ENCODE measurements around the gene DDX55. TPM values are rescaled to one million over a fixed set of nuclear protein-coding genes. Genes with fewer than 3 reads are reported as not detected.

The DDX55 gene
- total and polyA plus RNA-seq, 2 of the 13 experiments (the other 11 are each of a cell fraction or from before 2014, with no cell fraction given): 22.2 to 37.0 TPM

DNA sequence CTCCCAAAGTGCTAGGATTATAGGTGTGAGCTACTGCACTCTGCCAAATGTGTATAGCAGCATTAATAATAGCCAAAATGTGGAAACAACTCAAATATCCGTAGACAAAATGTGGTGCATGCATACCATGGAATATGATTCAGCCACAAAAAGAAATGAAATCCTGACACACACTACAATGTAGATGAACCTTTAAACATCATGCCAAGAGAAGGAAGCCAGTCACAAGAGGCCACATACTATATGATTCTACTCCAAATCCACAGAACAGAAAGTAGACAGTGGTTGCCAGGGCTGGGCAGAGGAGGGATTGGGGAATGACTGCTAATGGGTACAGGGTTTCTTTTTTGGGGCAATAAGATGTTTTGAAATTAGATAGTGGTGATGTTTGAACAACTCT is 25.3 kb upstream of the DDX55 start (continued):
- no peak for TF ChIP-seq HOXA3 (CRISPR knock-in tag; IDR thresholded peaks at IDR 0.05)

- TF ChIP-seq IKZF4 (CRISPR knock-in tag; IDR thresholded peaks at IDR 0.05; ENCODE audit: borderline replicate concordance, low read depth, not compliant biosample characterization) (no peak), AHR (CRISPR knock-in tag; IDR thresholded peaks at IDR 0.05) (no peak), DPF2 (CRISPR knock-in tag; IDR thresholded peaks at IDR 0.05; ENCODE audit: borderline replicate concordance, low read depth) (no peak), NFKBIZ (CRISPR knock-in tag; IDR thresholded peaks at IDR 0.05) (no peak), ZNF33B (CRISPR knock-in tag; IDR thresholded peaks at IDR 0.05) (no peak), CSRNP1 (CRISPR knock-in tag; IDR thresholded peaks at IDR 0.05) (no peak), HOXA3 (CRISPR knock-in tag; IDR thresholded peaks at IDR 0.05) (no peak), SOX6 (IDR thresholded peaks at IDR 0.05) (no peak), SOX6 (CRISPR knock-in tag; IDR thresholded peaks at IDR 0.05) (no peak), NR2C2 (CRISPR knock-in tag; IDR thresholded peaks at IDR 0.05; ENCODE audit: borderline replicate concordance) (no peak), SOX13 (IDR thresholded peaks at IDR 0.05) (no peak), SOX13 (CRISPR knock-in tag; conservative IDR thresholded peaks at IDR 0.05 in 1 of 2, IDR thresholded peaks at IDR 0.05 in 1 of 2) (no peak)
- TF ChIP-seq, protein P1, sequence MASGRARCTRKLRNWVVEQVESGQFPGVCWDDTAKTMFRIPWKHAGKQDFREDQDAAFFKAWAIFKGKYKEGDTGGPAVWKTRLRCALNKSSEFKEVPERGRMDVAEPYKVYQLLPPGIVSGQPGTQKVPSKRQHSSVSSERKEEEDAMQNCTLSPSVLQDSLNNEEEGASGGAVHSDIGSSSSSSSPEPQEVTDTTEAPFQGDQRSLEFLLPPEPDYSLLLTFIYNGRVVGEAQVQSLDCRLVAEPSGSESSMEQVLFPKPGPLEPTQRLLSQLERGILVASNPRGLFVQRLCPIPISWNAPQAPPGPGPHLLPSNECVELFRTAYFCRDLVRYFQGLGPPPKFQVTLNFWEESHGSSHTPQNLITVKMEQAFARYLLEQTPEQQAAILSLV (CRISPR knock-in tag; IDR thresholded peaks at IDR 0.05; ENCODE audit: borderline replicate concordance): no peak
- Histone ChIP-seq H3K79me2 (ENCODE audit: insufficient read depth, low read length) (peaks cover 11% of the 10 kb centered on the region), H3K27ac (ENCODE audit: extremely low read length, insufficient read depth, low read length) (no peak overlapping the region), H3K4me1 (ENCODE audit: insufficient read depth, low read length) (peaks cover 12% of the 10 kb centered on the region), H3K9ac (ENCODE audit: insufficient read depth, low read depth, low read length) (no peak overlapping the region), H3K4me2 (ENCODE audit: low read depth, low read length) (no peak overlapping the region), H3K36me3 (replicated peaks in 1 of 2; ENCODE audit: control insufficient read depth in 1 of 2, insufficient read depth in 2 of 2, low read length in 2 of 2) (no peaks in the 10 kb centered on the region), H3K27me3 (ENCODE audit: control insufficient read depth in 1 of 2, insufficient read depth in 2 of 2, low read length in 2 of 2) (no peaks in the 10 kb centered on the region), H4K20me1 (ENCODE audit: insufficient read depth, low read length) (no peaks in the 10 kb centered on the region), H2AFZ (ENCODE audit: low read length) (no peak overlapping the region), H3K9me3 (ENCODE audit: low read length) (no peaks in the 10 kb centered on the region), H3K4me3 (replicated peaks in 1 of 3; ENCODE audit: insufficient read depth in 1 of 3, low read depth in 2 of 3, low read length in 3 of 3) (no peak overlapping the region)
- no TSS peak for BruUV-seq (replicated peaks)
- intact Hi-C loops (cut with micrococcal nuclease; ENCODE audit: unreplicated experiment): no loop called here
- FAIRE-seq: no peak
- in situ Hi-C loops (cut with HindIII; ENCODE audit: extremely low pct_ligation_motif_present, low pct_unique_long_range_greater_than_20kb): no loop called here
- POLR2A ChIA-PET: interaction anchor here (1.0 kb wide), 1 partner anchor 18 kb away, joined by 6 read pairs; no protein-coding TSS in a partner anchor
- no peak for ATAC-seq
- 98% methylated on average over 3 of the region's 3 CpGs for WGBS (ENCODE audit: low lambda C conversion rate)
- CTCF ChIA-PET (ENCODE audit: low intra/inter-chr PET ratio, low total read pairs): no interaction called here
- no peak for DNase-seq (ENCODE audit: low spot score)
Observed at GRCh38 chr12:123578243-123578642, 23.7 kb upstream of the DDX55 start.

Measured in HepG2 (cell line).